GM18873 (cell line): ENCODE data around the gene DMRTC2.

Source experiments
- ATAC-seq: cut with Tn5 transposase; IDR thresholded peaks from one replicate; pipeline ENCODE4 v1.9.1; 2021; ENCODE audit warnings: mild to moderate bottlenecking, moderate library complexity, moderate number of reproducible peaks; ENCODE audit not compliant: unreplicated experiment, low FRiP score

DMRTC2 gene

GRCh38 chr19:41845001-41845050 lies at the start of gene DMRTC2:
Gene DMRTC2 (plus strand): TSS chr19:41845042. CDS start chr19:41847429, 2,387 bp downstream.
- no peak for ATAC-seq

GRCh38 chr19:41796362-41796761 lies 48.5 kb upstream of the DMRTC2 start, which contains the start of gene CEACAM3:
Gene CEACAM3 (plus strand): TSS chr19:41796587. CDS start chr19:41796678, 91 bp downstream.
- no peak for ATAC-seq

- no peak for ATAC-seq
These were observed 47.9 kb upstream of the DMRTC2 start for GRCh38 chr19:41796901-41797300.

GRCh38 chr19:41799444-41800000 lies 45.3 kb upstream of the DMRTC2 start:
- no peak for ATAC-seq

- no peak for ATAC-seq
These were observed 43.8 kb upstream of the DMRTC2 start for GRCh38 chr19:41801031-41801430.

- no peak for ATAC-seq
These were observed 43.0 kb upstream of the DMRTC2 start for GRCh38 chr19:41801792-41802211.

- no peak for ATAC-seq
These were observed 42.1 kb upstream of the DMRTC2 start for GRCh38 chr19:41802770-41803169.

- ATAC-seq: no peak
These were observed 40.5 kb upstream of the DMRTC2 start for GRCh38 chr19:41804336-41804735.

GRCh38 chr19:41807176-41807575 lies 37.7 kb upstream of the DMRTC2 start:
- no peak for ATAC-seq

- ATAC-seq: no peak
These were observed 35.9 kb upstream of the DMRTC2 start for GRCh38 chr19:41808663-41809566.

GRCh38 chr19:41810301-41810700 lies 34.5 kb upstream of the DMRTC2 start:
- ATAC-seq: no peak

- no peak for ATAC-seq
These were observed 33.8 kb upstream of the DMRTC2 start for GRCh38 chr19:41811036-41811435.

- ATAC-seq: no peak
These were observed 32.9 kb upstream of the DMRTC2 start for GRCh38 chr19:41811981-41812380.

GRCh38 chr19:41813911-41814310 lies 30.9 kb upstream of the DMRTC2 start:
- no peak for ATAC-seq

- no peak for ATAC-seq
These were observed 29.5 kb upstream of the DMRTC2 start for GRCh38 chr19:41815301-41815700.

- ATAC-seq: no peak
These were observed 28.1 kb upstream of the DMRTC2 start for GRCh38 chr19:41816761-41817160.

GRCh38 chr19:41821003-41821735 lies 23.7 kb upstream of the DMRTC2 start:
- ATAC-seq: no peak

GRCh38 chr19:41837981-41838708 lies 6.7 kb upstream of the DMRTC2 start:
- ATAC-seq: no peak

- no peak for ATAC-seq
These were observed 5.6 kb upstream of the DMRTC2 start for GRCh38 chr19:41839211-41839610.

GRCh38 chr19:41843371-41843770 lies 1.5 kb upstream of the DMRTC2 start:
- no peak for ATAC-seq

- ATAC-seq: no peak
These were observed 241 bp upstream of the DMRTC2 start, which contains the start of gene LYPD4 for GRCh38 chr19:41844601-41845000. Gene LYPD4 (minus strand): TSS chr19:41844683. CDS start chr19:41839285, 5,398 bp downstream.
